GM12878 (cell line): ENCODE measurements around the gene CYP4X1. TPM values are rescaled to one million over a fixed set of nuclear protein-coding genes. Genes with fewer than 3 reads are reported as not detected.

Experiments used
- ATAC-seq: fragments of 200-7000 bp; cut with Tn5 transposase; 3 replicates; pipeline ENCODE4 v1.9.1; 2020; ENCODE audit warnings: mild to moderate bottlenecking, moderate library complexity
- BruUV-seq: library from RNA; stranded (reverse); fragments of 400-500 nt; replicated peaks from 2 replicates; lab custom pipeline; 2021; lab: Mats Ljungman, UMichigan
- CTCF ChIA-PET: fragments of 300-600 bp; sonication (Branson Sonifier 250); formaldehyde crosslinking; extraction: SDS; loops from one replicate; lab custom pipeline; 2021; ENCODE audit warnings: inconsistent platforms; lab: Yijun Ruan, JAX
- POLR2A ChIA-PET: fragments of 350-600 bp; formaldehyde crosslinking; extraction: SDS; loops from one replicate; lab custom pipeline; 2021; ENCODE audit warnings: inconsistent platforms; lab: Charles Lee
- RAD21 ChIA-PET: fragments of 300-600 bp; sonication (Branson Sonifier 250); formaldehyde crosslinking; loops from one replicate; lab custom pipeline; 2023; ENCODE audit warnings: antibody characterized with exemption; ENCODE audit not compliant: unreplicated experiment; lab: Charles Lee
- SMC1A ChIA-PET: fragments of 300-600 bp; sonication (Branson Sonifier 250); formaldehyde crosslinking; loops from one replicate; lab custom pipeline; 2023; ENCODE audit not compliant: unreplicated experiment, uncharacterized antibody; lab: Charles Lee
- DNase-seq: peaks from one replicate; pipeline ENCODE4 v3.0.0-alpha.2; 2011; ENCODE audit warnings: low read depth, low spot score
- FAIRE-seq: peaks from 3 replicates; lab custom pipeline; 2011; peaks lifted over from hg19 to GRCh38; lab: Jason Lieb, UNC
- H2AFZ ChIP-seq: 2 replicates; pipeline ENCODE4 v1.6.0; 2011; ENCODE audit warnings: low read depth, low read length, control low read depth; ENCODE audit not compliant: control insufficient read depth
- H3K27ac ChIP-seq: 2 replicates; pipeline ENCODE4 v1.5.1; 2011; ENCODE audit warnings: control low read depth; ENCODE audit not compliant: control insufficient read depth, insufficient read depth
- H3K27me3 ChIP-seq, 2 experiments: replicated peaks in 1 of 2; 2 replicates each; pipeline versions ENCODE4 v1.6.0 to v1.6.1; 2011; ENCODE audit warnings: low read length in 1 of 2; ENCODE audit not compliant: control insufficient read depth in 2 of 2, insufficient read depth in 2 of 2
- H3K36me3 ChIP-seq, 2 experiments: 2 replicates each; pipeline ENCODE4 v1.5.1; 2011; ENCODE audit warnings: low read length in 1 of 2; ENCODE audit not compliant: control insufficient read depth in 2 of 2, insufficient read depth in 2 of 2
- H3K4me1 ChIP-seq: 2 replicates; pipeline ENCODE4 v1.6.1; 2011; ENCODE audit warnings: mild to moderate bottlenecking, low read length, moderate library complexity, mixed read lengths; ENCODE audit not compliant: control insufficient read depth, insufficient read depth
- H3K4me2 ChIP-seq: 2 replicates; pipeline ENCODE4 v1.6.0; 2011; ENCODE audit warnings: control low read depth; ENCODE audit not compliant: control insufficient read depth, insufficient read depth
- H3K4me3 ChIP-seq: fragments of 200-600 bp; sonication (generic); 2 replicates; pipeline ENCODE4 v1.5.1; 2016
- H3K79me2 ChIP-seq: 2 replicates; pipeline ENCODE4 v1.6.0; 2011; ENCODE audit warnings: low read length; ENCODE audit not compliant: control insufficient read depth, insufficient read depth
- H3K9ac ChIP-seq: 2 replicates; pipeline ENCODE4 v1.8.0; 2011; ENCODE audit warnings: low read length, control low read depth, mixed read lengths; ENCODE audit not compliant: control insufficient read depth, insufficient read depth
- H3K9me3 ChIP-seq: replicated peaks from 3 replicates; pipeline ENCODE4 v1.5.1; 2011; ENCODE audit warnings: mild to moderate bottlenecking, low read length; ENCODE audit not compliant: control insufficient read depth, insufficient read depth
- H4K20me1 ChIP-seq: 2 replicates; pipeline ENCODE4 v1.6.0; 2011; ENCODE audit not compliant: control insufficient read depth, insufficient read depth
- BHLHE40 ChIP-seq, 2 experiments: fragments of 450-650 bp in 1 of 2; IDR thresholded peaks; 2 replicates each; pipeline ENCODE4 v1.6.1; 2011 to 2017; ENCODE audit warnings: low read depth in 2 of 2, borderline replicate concordance in 1 of 2, improper control_type of control experiment in 1 of 2, low read length in 1 of 2, mild to moderate bottlenecking in 1 of 2
- ETV6 ChIP-seq, 2 experiments: fragments of 450-650 bp in 1 of 2; IDR thresholded peaks in 1 of 2; conservative IDR thresholded peaks in 1 of 2; 2 replicates each; pipeline ENCODE4 v1.6.1; 2014; ENCODE audit warnings: antibody characterized with exemption in 1 of 2, borderline replicate concordance in 1 of 2, low read depth in 1 of 2, mild to moderate bottlenecking in 1 of 2, moderate library complexity in 1 of 2
- RB1 ChIP-seq: fragments of 450-650 bp; formaldehyde crosslinking; IDR thresholded peaks from 2 replicates; pipeline ENCODE4 v1.6.1; 2017; ENCODE audit warnings: mild to moderate bottlenecking, borderline replicate concordance
- WRNIP1 ChIP-seq: IDR thresholded peaks from 2 replicates; pipeline ENCODE4 v1.6.1; 2011; ENCODE audit warnings: low read depth, low read length, improper control_type of control experiment, borderline replicate concordance
- WGBS: methylation state at CpG from one replicate; pipeline ENCODE4 v1.1.6; 2016; ENCODE audit warnings: low lambda C conversion rate; ENCODE audit not compliant: insufficient replicate concordance, insufficient coverage; ENCODE audit errors: missing lambda C conversion rate; 5-methylcytosine and 5-hydroxymethylcytosine counted together
- in situ Hi-C: fragments of 300-500 bp; cut with MboI; formaldehyde crosslinking; loops from 9 replicates; pipeline ENCODE4 v1.14.3; 2018; ENCODE audit warnings: mixed read lengths
- intact Hi-C: fragments of 100-400 bp; cut with micrococcal nuclease; formaldehyde crosslinking; loops from one replicate; pipeline ENCODE4 v1.14.2; 2022; ENCODE audit not compliant: unreplicated experiment
- polyA plus RNA-seq, 11 experiments: library from polyadenylated mRNA; depleted of rRNA in 4 of 11; unstranded in 6 of 11; stranded (reverse) in 5 of 11; fragments of >200 nt; fragmentation: Nextera tagmentation in 4 of 11; fragmentation: Illumina TruSeq in 1 of 11; extraction: Ambion mirVana in 4 of 11; extraction: Trizol in 1 of 11; gene quantifications; 1 replicate in 1 of 11; 2 replicates in 10 of 11; pipeline versions ENCODE4 v1.2.1 to v1.2.3, GENCODE V29; 2011 to 2016; ENCODE audit warnings: inconsistent platforms in 2 of 11, missing spikeins in 2 of 11, low read depth in 1 of 11
- total RNA-seq, 4 experiments: library from RNA; depleted of rRNA in 3 of 4; stranded (reverse); fragments of >200 nt in 3 of 4; fragmentation: Illumina TruSeq in 1 of 4; extraction: Trizol in 1 of 4; gene quantifications; 2 replicates each; pipeline versions ENCODE4 v1.2.1 to v1.2.3, GENCODE V29; 2013 to 2021
- TF ChIP-seq, protein P1 (sequence below): fragments of 150-350 bp; IDR thresholded peaks from 2 replicates; pipeline ENCODE4 v1.6.1; 2016; ENCODE audit warnings: low read depth, low read length
- TF ChIP-seq, protein P2 (sequence below): IDR thresholded peaks from 2 replicates; pipeline ENCODE4 v1.6.1; 2011; ENCODE audit warnings: low read depth, mild to moderate bottlenecking, low read length, moderate library complexity, borderline replicate concordance; ENCODE audit errors: extremely low read depth

The CYP4X1 gene
- total and polyA plus RNA-seq, 10 of the 15 experiments (the other 5 are each of a cell fraction or from before 2014, with no cell fraction given) = 0.03 to 0.04 (median 0.03) TPM; not detected in 7

DNA sequence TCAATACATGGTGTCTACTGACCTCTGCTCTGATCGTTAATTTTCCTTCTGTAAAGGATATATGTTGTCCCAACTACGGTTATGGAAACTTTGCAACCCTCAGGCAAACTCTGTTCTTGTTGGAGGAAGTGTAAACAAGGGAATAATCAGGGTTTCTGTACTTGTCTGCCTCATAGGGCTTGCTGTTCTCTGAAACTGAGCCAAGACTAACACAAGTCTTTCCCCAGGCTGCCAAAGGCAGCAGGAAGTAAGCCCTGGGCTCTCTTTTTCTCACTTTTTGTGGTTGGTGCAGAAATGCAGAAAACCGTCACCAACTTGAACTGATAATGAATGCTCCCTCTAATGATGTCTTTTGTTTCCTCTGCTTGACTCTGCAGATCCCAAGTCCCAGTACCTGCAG is 7.6 kb downstream of the CYP4X1 start:
- no peak for ATAC-seq
- H3K9ac ChIP-seq = no peak overlapping the region
- BruUV-seq = no TSS peak
- H3K27ac ChIP-seq = no peak overlapping the region
- CTCF ChIA-PET = no interaction called here
- H3K9me3 ChIP-seq = no peaks in the 10 kb centered on the region
- RAD21 ChIA-PET = no interaction called here
- SMC1A ChIA-PET = no interaction called here
- TF ChIP-seq ETV6 (conservative IDR thresholded peaks at IDR 0.05 in 1 of 2, IDR thresholded peaks at IDR 0.05 in 1 of 2; ENCODE audit: borderline replicate concordance in 1 of 2, low read depth in 1 of 2) (no peak), BHLHE40 (IDR thresholded peaks at IDR 0.05; ENCODE audit: borderline replicate concordance in 1 of 2, low read depth in 2 of 2, low read length in 1 of 2) (no peak), WRNIP1 (no peak), RB1 (no peak)
- TF ChIP-seq, protein P1, sequence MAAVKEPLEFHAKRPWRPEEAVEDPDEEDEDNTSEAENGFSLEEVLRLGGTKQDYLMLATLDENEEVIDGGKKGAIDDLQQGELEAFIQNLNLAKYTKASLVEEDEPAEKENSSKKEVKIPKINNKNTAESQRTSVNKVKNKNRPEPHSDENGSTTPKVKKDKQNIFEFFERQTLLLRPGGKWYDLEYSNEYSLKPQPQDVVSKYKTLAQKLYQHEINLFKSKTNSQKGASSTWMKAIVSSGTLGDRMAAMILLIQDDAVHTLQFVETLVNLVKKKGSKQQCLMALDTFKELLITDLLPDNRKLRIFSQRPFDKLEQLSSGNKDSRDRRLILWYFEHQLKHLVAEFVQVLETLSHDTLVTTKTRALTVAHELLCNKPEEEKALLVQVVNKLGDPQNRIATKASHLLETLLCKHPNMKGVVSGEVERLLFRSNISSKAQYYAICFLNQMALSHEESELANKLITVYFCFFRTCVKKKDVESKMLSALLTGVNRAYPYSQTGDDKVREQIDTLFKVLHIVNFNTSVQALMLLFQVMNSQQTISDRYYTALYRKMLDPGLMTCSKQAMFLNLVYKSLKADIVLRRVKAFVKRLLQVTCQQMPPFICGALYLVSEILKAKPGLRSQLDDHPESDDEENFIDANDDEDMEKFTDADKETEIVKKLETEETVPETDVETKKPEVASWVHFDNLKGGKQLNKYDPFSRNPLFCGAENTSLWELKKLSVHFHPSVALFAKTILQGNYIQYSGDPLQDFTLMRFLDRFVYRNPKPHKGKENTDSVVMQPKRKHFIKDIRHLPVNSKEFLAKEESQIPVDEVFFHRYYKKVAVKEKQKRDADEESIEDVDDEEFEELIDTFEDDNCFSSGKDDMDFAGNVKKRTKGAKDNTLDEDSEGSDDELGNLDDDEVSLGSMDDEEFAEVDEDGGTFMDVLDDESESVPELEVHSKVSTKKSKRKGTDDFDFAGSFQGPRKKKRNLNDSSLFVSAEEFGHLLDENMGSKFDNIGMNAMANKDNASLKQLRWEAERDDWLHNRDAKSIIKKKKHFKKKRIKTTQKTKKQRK = no peak
- TF ChIP-seq, protein P2, sequence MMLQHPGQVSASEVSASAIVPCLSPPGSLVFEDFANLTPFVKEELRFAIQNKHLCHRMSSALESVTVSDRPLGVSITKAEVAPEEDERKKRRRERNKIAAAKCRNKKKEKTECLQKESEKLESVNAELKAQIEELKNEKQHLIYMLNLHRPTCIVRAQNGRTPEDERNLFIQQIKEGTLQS = no peak
- no peak overlapping the region for H2AFZ ChIP-seq
- no peak overlapping the region for H3K4me2 ChIP-seq
- H3K4me1 ChIP-seq = no peaks in the 10 kb centered on the region
- H3K79me2 ChIP-seq = no peaks in the 10 kb centered on the region
- no peaks in the 10 kb centered on the region for H3K27me3 ChIP-seq
- intact Hi-C loops (no loop called here), in situ Hi-C loops (no loop called here)
- no peaks in the 10 kb centered on the region for H3K36me3 ChIP-seq
- POLR2A ChIA-PET = no interaction called here
- FAIRE-seq = no peak
- WGBS = 0% methylated on average over 3 of the region's 3 CpGs
- no peak overlapping the region for H3K4me3 ChIP-seq
- no peaks in the 10 kb centered on the region for H4K20me1 ChIP-seq
- DNase-seq = no peak
